HepG2 (cell line): Measurements from ENCODE around the gene CLDN7. TPM values are rescaled to one million over a fixed set of nuclear protein-coding genes. Genes with fewer than 3 reads are reported as not detected.
A peak's percentile ranks its signal among the peaks of the same experiment; 100 is the strongest.

Experiments used
- BHLHE40 ChIP-seq: IDR thresholded peaks from 2 replicates; pipeline ENCODE4 v1.6.1; 2011; ENCODE audit warnings: low read length, improper control_type of control experiment
- CSRNP2 ChIP-seq: sonication (generic); formaldehyde crosslinking; conservative IDR thresholded peaks from 2 replicates; pipeline ENCODE4 v1.8.0; 2022; ENCODE audit warnings: low read depth, missing genetic modification reagents
- CTCF ChIP-seq: sonication (generic); formaldehyde crosslinking; IDR thresholded peaks from 2 replicates; pipeline ENCODE4 v1.5.0; 2020; ENCODE audit warnings: mild to moderate bottlenecking, missing genetic modification reagents, moderate library complexity
- FOXK2 ChIP-seq: fragments of 450-650 bp; IDR thresholded peaks from 2 replicates; pipeline ENCODE4 v1.6.1; 2016
- FOXP1 ChIP-seq, 2 experiments: fragments of 450-650 bp in 1 of 2; IDR thresholded peaks; 2 replicates each; pipeline ENCODE4 v1.6.1; 2017 to 2018; ENCODE audit warnings: antibody characterized with exemption in 1 of 2
- GMEB1 ChIP-seq: sonication (generic); formaldehyde crosslinking; IDR thresholded peaks from 2 replicates; pipeline ENCODE4 v1.5.1; 2020; ENCODE audit warnings: missing genetic modification reagents, mild to moderate bottlenecking, borderline replicate concordance
- HNRNPLL ChIP-seq: fragments of 200-400 bp; formaldehyde crosslinking; IDR thresholded peaks from 2 replicates; pipeline ENCODE4 v1.6.1; 2017; ENCODE audit warnings: mild to moderate bottlenecking, low read depth, low read length; ENCODE audit not compliant: poor library complexity, severe bottlenecking
- JUND ChIP-seq: sonication (generic); formaldehyde crosslinking; IDR thresholded peaks from 2 replicates; pipeline ENCODE4 v1.8.0; 2022; ENCODE audit warnings: mild to moderate bottlenecking, missing genetic modification reagents
- KAT7 ChIP-seq: IDR thresholded peaks from 2 replicates; pipeline ENCODE4 v1.6.1; 2018; ENCODE audit warnings: borderline replicate concordance, missing compliant biosample characterization
- MTA1 ChIP-seq: sonication (generic); formaldehyde crosslinking; IDR thresholded peaks from 2 replicates; pipeline ENCODE4 v1.4.0; 2020; ENCODE audit warnings: missing genetic modification reagents, mild to moderate bottlenecking, borderline replicate concordance
- NR2F6 ChIP-seq, 2 experiments: IDR thresholded peaks; 2 replicates each; pipeline ENCODE4 v1.6.1; 2016; ENCODE audit warnings: antibody characterized with exemption in 1 of 2, mild to moderate bottlenecking in 1 of 2
- RARA ChIP-seq: IDR thresholded peaks from 2 replicates; pipeline ENCODE4 v1.6.1; 2016; ENCODE audit warnings: missing genetic modification reagents, missing compliant biosample characterization
- RNF2 ChIP-seq: fragments of 450-650 bp; conservative IDR thresholded peaks from 2 replicates; pipeline ENCODE4 v1.6.1; 2016; ENCODE audit warnings: low read depth
- SIX1 ChIP-seq: sonication (generic); formaldehyde crosslinking; IDR thresholded peaks from 2 replicates; pipeline ENCODE4 v1.4.0; 2020; ENCODE audit warnings: missing genetic modification reagents, borderline replicate concordance
- SNAI1 ChIP-seq: sonication (generic); formaldehyde crosslinking; IDR thresholded peaks from 2 replicates; pipeline ENCODE4 v1.5.0; 2020; ENCODE audit warnings: mild to moderate bottlenecking, missing genetic modification reagents, borderline replicate concordance
- SP1 ChIP-seq, 2 experiments: fragments of 450-650 bp in 1 of 2; sonication (generic) in 1 of 2; formaldehyde crosslinking in 1 of 2; IDR thresholded peaks; 2 replicates each; pipeline versions ENCODE4 v1.4.0 to v1.6.1; 2016 to 2020; ENCODE audit warnings: missing genetic modification reagents in 1 of 2
- TSC22D2 ChIP-seq: sonication (generic); formaldehyde crosslinking; IDR thresholded peaks from 2 replicates; pipeline ENCODE4 v1.5.1; 2020; ENCODE audit warnings: missing genetic modification reagents, mild to moderate bottlenecking, borderline replicate concordance
- ZBTB25 ChIP-seq: IDR thresholded peaks from 2 replicates; pipeline ENCODE4 v1.6.1; 2018; ENCODE audit warnings: missing genetic modification reagents
- ZNF124 ChIP-seq: sonication (generic); formaldehyde crosslinking; IDR thresholded peaks from 2 replicates; pipeline ENCODE4 v1.4.0; 2020; ENCODE audit warnings: missing genetic modification reagents
- ZNF326 ChIP-seq: sonication (generic); formaldehyde crosslinking; IDR thresholded peaks from 2 replicates; pipeline ENCODE4 v1.4.0; 2020; ENCODE audit warnings: missing genetic modification reagents, borderline replicate concordance
- ZNF776 ChIP-seq: sonication (generic); formaldehyde crosslinking; IDR thresholded peaks from 2 replicates; pipeline ENCODE4 v1.4.0; 2020; ENCODE audit warnings: mild to moderate bottlenecking, missing genetic modification reagents
- polyA plus RNA-seq, 8 experiments: library from polyadenylated mRNA; depleted of rRNA in 3 of 8; stranded (reverse) in 7 of 8; unstranded in 1 of 8; fragments of >200 nt; fragmentation: Illumina TruSeq in 4 of 8; extraction: Trizol in 4 of 8; gene quantifications; 2 replicates each; pipeline versions ENCODE4 v1.2.1 to v1.2.3, GENCODE V29; 2011 to 2016; ENCODE audit warnings: low read depth in 4 of 8, missing spikeins in 1 of 8, mixed read lengths in 1 of 8; ENCODE audit not compliant: insufficient read depth in 1 of 8
- total RNA-seq, 5 experiments: library from RNA; depleted of rRNA; stranded (reverse); fragments of >200 nt; fragmentation: Illumina TruSeq; extraction: Trizol; gene quantifications; 2 replicates each; pipeline ENCODE4 v1.2.3, GENCODE V29; 2016; ENCODE audit warnings: low read depth in 1 of 5

The CLDN7 gene
- total and polyA plus RNA-seq, 2 of the 13 experiments (the other 11 are each of a cell fraction or from before 2014, with no cell fraction given) = not detected

GRCh38 chr17:7258731-7259554, 3.3 kb downstream of the CLDN7 start (continued):
- TF ChIP-seq RNF2 = no peak
- TF ChIP-seq NR2F6 (IDR thresholded peaks at IDR 0.05) = peak; percentile 32; the same call in 1 of the 2 replicates
- TF ChIP-seq NR2F6 (CRISPR knock-in tag; IDR thresholded peaks at IDR 0.05) = 0 out of 2 replicates have a peak, but pooled peaks have one; percentile 23
- no peak for TF ChIP-seq ZNF326 (CRISPR knock-in tag)
- TF ChIP-seq ZNF776 = no peak
- peak; percentile 60 for TF ChIP-seq RARA
- no peak for TF ChIP-seq FOXK2
- TF ChIP-seq ZBTB25 = no peak; the same call in 1 of the 2 replicates
- TF ChIP-seq JUND (CRISPR knock-in tag) = peak; percentile 56; the same call in 1 of the 2 replicates
- TF ChIP-seq HNRNPLL = no peak
- TF ChIP-seq KAT7 = 0 out of 2 replicates have a peak, but pooled peaks have one; percentile 27
- no peak for TF ChIP-seq SIX1 (CRISPR knock-in tag)
- peak; percentile 41; the same call in 1 of the 2 replicates for TF ChIP-seq GMEB1 (CRISPR knock-in tag)
- peak; percentile 80 for TF ChIP-seq MTA1 (CRISPR knock-in tag)
- peak; percentile 70; the same call in 1 of the 2 replicates for TF ChIP-seq ZNF124 (CRISPR knock-in tag)
- TF ChIP-seq SNAI1 = no peak
- peak; percentile 13; the same call in 1 of the 2 replicates for TF ChIP-seq CTCF (CRISPR knock-in tag)
- TF ChIP-seq TSC22D2 (CRISPR knock-in tag) = no peak
- no peak for TF ChIP-seq FOXP1 (IDR thresholded peaks at IDR 0.05)
- peak; percentile 30; the same call in 1 of the 2 replicates for TF ChIP-seq FOXP1 (CRISPR knock-in tag; IDR thresholded peaks at IDR 0.05)
- 0 out of 2 replicates have a peak, but pooled peaks have one; percentile 21 for TF ChIP-seq BHLHE40
- no peak for TF ChIP-seq SP1 (IDR thresholded peaks at IDR 0.05)
- peak; percentile 23; the same call in 1 of the 2 replicates for TF ChIP-seq SP1 (CRISPR knock-in tag; IDR thresholded peaks at IDR 0.05)
- TF ChIP-seq CSRNP2 (CRISPR knock-in tag) = no peak
